SK-N-SH (cell line): ENCODE data around the gene RALY. TPM values are rescaled to one million over a fixed set of nuclear protein-coding genes. Genes with fewer than 3 reads are reported as not detected.

ENCODE experiments used
- CTCF ChIA-PET: fragments of 300-600, 350-600 bp; formaldehyde crosslinking; extraction: SDS; loops from one replicate; lab custom pipeline; 2021; lab: Yijun Ruan, JAX
- POLR2A ChIA-PET: fragments of 350-600 bp; sonication (Branson Sonifier 250); formaldehyde crosslinking; extraction: SDS; loops from one replicate; lab custom pipeline; 2020; ENCODE audit warnings: antibody characterized with exemption, inconsistent platforms; lab: Yijun Ruan, JAX
- DNase-seq: peaks from one replicate; pipeline ENCODE4 v3.0.0; 2012
- H2AFZ ChIP-seq: fragments of 200-600 bp; sonication (generic); 2 replicates; pipeline ENCODE4 v1.8.1; 2016; ENCODE audit warnings: antibody characterized with exemption, mild to moderate bottlenecking, low read depth
- H3F3A ChIP-seq: fragments of 200-600 bp; sonication (generic); replicated peaks from 2 replicates; pipeline ENCODE3; 2016; ENCODE audit warnings: antibody characterized with exemption, mild to moderate bottlenecking; ENCODE audit not compliant: insufficient read depth
- H3K27ac ChIP-seq, 2 experiments: fragments of 200-500 bp in 1 of 2; fragments of 200-600 bp in 1 of 2; sonication (Bioruptor generic) in 1 of 2; sonication (generic), shearing (Covaris generic) in 1 of 2; 2 replicates each; pipeline versions ENCODE4 v1.5.1 to v1.6.1; 2014 to 2016; ENCODE audit warnings: low read depth in 2 of 2, inconsistent platforms in 1 of 2, low read length in 1 of 2, mild to moderate bottlenecking in 1 of 2, mixed read lengths in 1 of 2
- H3K27me3 ChIP-seq: fragments of 200-600 bp; sonication (generic), shearing (Covaris generic); 2 replicates; pipeline ENCODE4 v1.6.1; 2016; ENCODE audit warnings: mixed run types; ENCODE audit not compliant: insufficient read depth
- H3K36me3 ChIP-seq, 2 experiments: fragments of 200-500 bp in 1 of 2; fragments of 200-600 bp in 1 of 2; sonication (Bioruptor generic) in 1 of 2; sonication (generic) in 1 of 2; replicated peaks in 1 of 2; 2 replicates each; pipeline versions ENCODE3 to v1.5.1; 2014 to 2016; ENCODE audit warnings: low read length in 1 of 2, mild to moderate bottlenecking in 1 of 2; ENCODE audit not compliant: insufficient read depth in 2 of 2, control insufficient read depth in 1 of 2
- H3K4me1 ChIP-seq, 2 experiments: fragments of 200-500 bp in 1 of 2; fragments of 200-600 bp in 1 of 2; sonication (Bioruptor generic) in 1 of 2; sonication (generic), shearing (Covaris generic) in 1 of 2; 2 replicates each; pipeline versions ENCODE4 v1.5.1 to v1.6.1; 2014 to 2016; ENCODE audit warnings: low read depth in 1 of 2, low read length in 1 of 2, mixed run types in 1 of 2; ENCODE audit not compliant: insufficient read depth in 2 of 2, control insufficient read depth in 1 of 2
- H3K4me2 ChIP-seq: fragments of 200-600 bp; sonication (generic), shearing (Covaris generic); 2 replicates; pipeline ENCODE4 v1.6.1; 2017; ENCODE audit warnings: mixed run types
- H3K4me3 ChIP-seq, 2 experiments: fragments of 200-500 bp in 1 of 2; fragments of 200-600 bp in 1 of 2; sonication (Bioruptor generic) in 1 of 2; sonication (generic), shearing (Covaris generic) in 1 of 2; 2 replicates each; pipeline versions ENCODE4 v1.5.1 to v1.8.1; 2014 to 2016; ENCODE audit warnings: low read depth in 2 of 2, inconsistent platforms in 1 of 2, low read length in 1 of 2, mild to moderate bottlenecking in 1 of 2, mixed read lengths in 1 of 2, moderate library complexity in 1 of 2
- H3K79me2 ChIP-seq: fragments of 200-600 bp; sonication (generic); 2 replicates; pipeline ENCODE4 v1.8.1; 2017; ENCODE audit warnings: mild to moderate bottlenecking; ENCODE audit not compliant: insufficient read depth
- H3K9ac ChIP-seq: fragments of 200-600 bp; sonication (generic); 2 replicates; pipeline ENCODE4 v1.6.1; 2017; ENCODE audit warnings: mixed run types
- H3K9me2 ChIP-seq: fragments of 200-600 bp; sonication (generic); 2 replicates; pipeline ENCODE4 v1.6.1; 2017; ENCODE audit warnings: mixed run types
- H3K9me3 ChIP-seq: fragments of 200-600 bp; sonication (generic); 2 replicates; pipeline ENCODE4 v1.6.1; 2017; ENCODE audit warnings: mixed run types, mild to moderate bottlenecking, moderate library complexity
- H4K20me1 ChIP-seq: fragments of 200-600 bp; sonication (generic); 2 replicates; pipeline ENCODE4 v1.6.1; 2017; ENCODE audit warnings: mild to moderate bottlenecking, mixed run types; ENCODE audit not compliant: insufficient read depth
- ELF1 ChIP-seq: IDR thresholded peaks from 2 replicates; pipeline ENCODE4 v1.4.0; 2012
- FOSL2 ChIP-seq: IDR thresholded peaks from 2 replicates; pipeline ENCODE4 v1.4.0; 2012; ENCODE audit warnings: low read depth, mild to moderate bottlenecking, moderate library complexity, borderline replicate concordance
- FOXJ3 ChIP-seq: sonication (generic); formaldehyde crosslinking; IDR thresholded peaks from 2 replicates; pipeline ENCODE4 v1.5.1; 2020; ENCODE audit warnings: mild to moderate bottlenecking, missing genetic modification reagents
- FOXM1 ChIP-seq: IDR thresholded peaks from 2 replicates; pipeline ENCODE4 v1.4.0; 2012; ENCODE audit warnings: low read depth, mild to moderate bottlenecking
- GABPA ChIP-seq: IDR thresholded peaks from 2 replicates; pipeline ENCODE4 v1.4.0; 2012; ENCODE audit warnings: low read depth, mild to moderate bottlenecking
- IRF3 ChIP-seq: fragments of 150-350 bp; IDR thresholded peaks from 2 replicates; pipeline ENCODE4 v1.6.1; 2016; ENCODE audit warnings: mild to moderate bottlenecking, low read depth, low read length
- JUND ChIP-seq: IDR thresholded peaks from 2 replicates; pipeline ENCODE4 v1.4.0; 2012
- NRF1 ChIP-seq: IDR thresholded peaks from 2 replicates; pipeline ENCODE4 v1.6.1; 2012; ENCODE audit warnings: low read depth, mild to moderate bottlenecking, low read length
- PBX3 ChIP-seq: IDR thresholded peaks from 2 replicates; pipeline ENCODE4; 2012
- RCOR1 ChIP-seq: fragments of 150-350 bp; IDR thresholded peaks from 2 replicates; pipeline ENCODE4 v1.6.1; 2017; ENCODE audit warnings: antibody characterized with exemption, low read length
- REST ChIP-seq: IDR thresholded peaks from 2 replicates; pipeline ENCODE4 v1.6.1; 2012; ENCODE audit warnings: mild to moderate bottlenecking, low read depth, low read length, moderate library complexity
- SMC3 ChIP-seq: IDR thresholded peaks from 2 replicates; pipeline ENCODE4 v1.6.1; 2012; ENCODE audit warnings: low read depth, low read length, improper control_type of control experiment
- TAF1 ChIP-seq: IDR thresholded peaks from 2 replicates; pipeline ENCODE4 v1.6.1; 2012; ENCODE audit warnings: low read depth, mild to moderate bottlenecking, low read length, moderate library complexity, borderline replicate concordance
- TEAD4 ChIP-seq: IDR thresholded peaks from 2 replicates; pipeline ENCODE4 v1.4.0; 2012; ENCODE audit warnings: mild to moderate bottlenecking, borderline replicate concordance; ENCODE audit not compliant: insufficient read depth
- polyA plus RNA-seq, 3 experiments: library from polyadenylated mRNA; depleted of rRNA; stranded (reverse); fragments of >200 nt; gene quantifications; 2 replicates each; pipeline ENCODE4 v1.2.3, GENCODE V29; 2012

Gene RALY
- polyA plus RNA-seq, 1 of the 3 experiments (the other 2 are of a cell fraction), result 130 TPM

GRCh38 chr20:33951171-33951570 is 42.5 kb upstream of the RALY start:
- no peak overlapping the region for H3K9ac ChIP-seq
- H3F3A ChIP-seq, result no peaks in the 10 kb centered on the region
- no peak overlapping the region for H3K4me2 ChIP-seq
- H3K9me3 ChIP-seq, result no peaks in the 10 kb centered on the region
- H3K9me2 ChIP-seq, result no peaks in the 10 kb centered on the region
- H3K27ac ChIP-seq, result no peak overlapping the region
- no peak overlapping the region for H2AFZ ChIP-seq
- ChIA-PET POLR2A (no interaction called here), CTCF (interaction anchor here (0.9 kb wide), 1 partner anchor 17 kb away, joined by 3 read pairs; no protein-coding TSS in a partner anchor)
- H3K27me3 ChIP-seq, result no peaks in the 10 kb centered on the region; the same call in 1 of the 2 replicates
- no peaks in the 10 kb centered on the region for H3K36me3 ChIP-seq
- H4K20me1 ChIP-seq, result no peaks in the 10 kb centered on the region
- H3K4me1 ChIP-seq, result no peaks in the 10 kb centered on the region; a peak in 1 of 4 replicates
- TF ChIP-seq GABPA (no peak), ELF1 (no peak), SMC3 (no peak), FOXM1 (no peak), NRF1 (no peak), TAF1 (no peak), RCOR1 (no peak), JUND (no peak), PBX3 (no peak), IRF3 (no peak), REST (no peak), FOSL2 (no peak), TEAD4 (no peak), FOXJ3 (CRISPR knock-in tag) (no peak)
- TF ChIP-seq, all 33 proteins: peak for 0
- no peaks in the 10 kb centered on the region for H3K79me2 ChIP-seq
- H3K4me3 ChIP-seq, result no peak overlapping the region
- DNase-seq, result no peak
